GM21360 (cell line): Measurements from ENCODE around the gene IL23R.

Source experiments
- ATAC-seq: cut with Tn5 transposase; IDR thresholded peaks from one replicate; pipeline ENCODE4 v1.9.1; 2021; ENCODE audit warnings: mild to moderate bottlenecking, moderate library complexity; ENCODE audit not compliant: unreplicated experiment

The IL23R gene

DNA sequence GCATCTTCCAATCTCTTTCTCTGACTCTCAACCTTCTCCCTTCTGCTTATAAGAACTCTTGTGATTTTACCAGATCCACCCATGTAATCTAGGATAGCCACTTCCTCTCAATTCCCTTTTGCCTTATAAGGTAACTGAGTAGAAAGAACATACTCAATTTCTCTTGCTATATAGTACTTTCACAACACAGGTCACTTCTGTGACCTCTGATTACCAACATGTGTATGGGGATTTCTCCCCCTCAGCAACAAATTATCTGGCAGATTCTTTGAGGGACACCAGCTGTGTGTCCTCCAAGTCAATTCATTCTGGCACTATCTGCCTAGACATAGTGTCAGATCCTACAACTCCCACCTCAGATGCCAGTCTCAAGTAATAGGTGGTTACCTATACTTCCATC lies 62.5 kb downstream of the IL23R start:
- no peak for ATAC-seq

DNA sequence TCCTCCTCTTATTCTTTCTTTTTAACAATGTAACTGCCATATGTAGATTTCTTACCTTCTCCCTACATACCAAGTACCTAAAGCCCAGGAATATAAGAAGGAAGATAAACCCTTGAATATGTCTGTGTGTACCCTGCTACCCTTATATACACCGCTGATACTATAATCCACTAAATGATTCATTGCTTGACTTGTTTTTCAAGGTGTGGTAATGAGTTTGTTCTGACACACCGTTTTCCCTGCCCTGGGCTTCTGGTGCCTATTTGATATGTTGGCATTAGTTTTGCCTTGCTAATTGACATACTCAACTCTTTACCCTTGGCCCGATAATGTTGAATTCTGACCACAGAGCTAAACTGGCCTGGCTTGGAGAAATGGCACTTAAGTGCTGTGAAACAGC lies 64.3 kb downstream of the IL23R start:
- ATAC-seq: no peak

DNA sequence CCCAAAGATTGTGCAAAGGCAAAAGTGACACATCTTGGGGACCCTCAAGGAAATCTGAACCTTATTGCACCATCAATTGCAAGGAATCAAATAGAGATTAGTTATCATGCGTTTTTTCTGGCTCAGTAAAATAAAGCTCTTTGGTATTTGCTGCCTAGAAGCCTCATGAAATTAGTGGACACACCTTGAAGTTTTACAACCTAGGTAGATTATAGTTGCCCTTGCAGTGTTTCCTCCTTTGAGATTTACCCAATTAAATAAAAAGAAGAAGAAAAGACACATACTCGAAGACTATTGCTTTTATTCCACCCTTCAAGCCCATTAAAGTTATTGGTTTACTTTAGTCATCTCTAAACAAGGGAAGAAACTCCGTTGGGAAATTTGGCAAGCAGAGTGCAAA lies 70.0 kb downstream of the IL23R start:
- ATAC-seq: no peak

DNA sequence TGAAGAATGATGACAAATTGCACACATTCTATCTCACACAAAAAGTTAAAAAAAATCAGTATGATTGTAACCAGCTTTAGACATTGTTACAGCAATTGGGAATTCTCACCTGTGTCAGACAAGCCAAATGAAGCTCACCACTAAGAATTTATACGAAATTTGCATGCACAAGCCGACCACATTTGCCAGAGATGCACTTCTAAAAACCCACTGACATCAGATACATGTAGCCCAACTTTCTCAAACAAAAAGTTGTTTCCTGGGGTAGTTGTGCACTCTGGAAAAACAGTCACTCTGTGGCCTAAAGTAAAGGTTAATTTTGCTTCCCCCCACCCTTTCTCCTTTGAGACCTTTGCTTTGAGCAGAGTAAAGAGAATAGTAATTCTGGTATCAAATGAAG lies 73.5 kb downstream of the IL23R start:
- ATAC-seq: no peak

DNA sequence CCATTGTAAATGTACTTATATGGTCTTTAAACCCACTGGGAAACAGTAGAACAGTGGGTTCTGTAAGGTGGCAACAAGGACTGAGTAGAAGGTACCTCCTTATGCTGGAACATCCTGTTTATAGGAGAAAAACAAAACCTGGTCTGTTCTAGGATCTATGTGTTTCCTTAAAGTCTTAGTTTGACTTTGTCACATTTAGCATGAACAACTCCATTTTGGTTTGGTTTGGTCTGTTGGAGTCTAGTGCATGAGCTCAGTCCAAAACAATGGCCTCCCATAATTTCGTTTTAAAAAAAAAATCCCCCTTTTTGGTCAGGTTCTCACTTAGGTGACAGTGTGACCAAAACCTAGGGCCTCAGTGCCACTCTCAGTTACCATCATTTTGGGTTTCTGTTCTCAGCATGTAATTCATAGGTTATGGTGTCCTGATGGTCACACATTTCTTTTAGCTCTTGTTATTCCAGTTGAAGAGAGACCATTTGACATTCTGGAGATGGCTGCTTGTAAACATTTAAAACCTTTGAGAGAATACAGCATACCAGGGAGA lies 75.0 kb downstream of the IL23R start:
- ATAC-seq: no peak

DNA sequence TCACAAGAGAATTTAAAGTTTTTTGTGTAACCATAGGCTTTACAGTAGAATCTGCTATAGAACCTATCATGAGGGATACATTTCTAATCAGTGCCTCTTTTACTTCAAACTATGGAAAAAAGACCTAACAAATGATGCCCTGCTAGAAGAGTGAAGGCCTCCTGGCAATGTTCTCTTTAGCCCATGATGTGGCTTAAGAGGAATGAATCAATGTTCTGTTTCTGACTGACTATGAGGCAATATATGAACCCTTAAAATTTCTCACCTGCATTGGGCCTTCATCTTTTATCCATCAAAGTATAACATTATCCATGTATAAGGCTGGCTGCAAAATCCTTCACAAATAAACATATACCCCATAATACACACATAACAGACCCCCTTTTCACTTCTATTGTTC lies 75.8 kb downstream of the IL23R start:
- no peak for ATAC-seq

DNA sequence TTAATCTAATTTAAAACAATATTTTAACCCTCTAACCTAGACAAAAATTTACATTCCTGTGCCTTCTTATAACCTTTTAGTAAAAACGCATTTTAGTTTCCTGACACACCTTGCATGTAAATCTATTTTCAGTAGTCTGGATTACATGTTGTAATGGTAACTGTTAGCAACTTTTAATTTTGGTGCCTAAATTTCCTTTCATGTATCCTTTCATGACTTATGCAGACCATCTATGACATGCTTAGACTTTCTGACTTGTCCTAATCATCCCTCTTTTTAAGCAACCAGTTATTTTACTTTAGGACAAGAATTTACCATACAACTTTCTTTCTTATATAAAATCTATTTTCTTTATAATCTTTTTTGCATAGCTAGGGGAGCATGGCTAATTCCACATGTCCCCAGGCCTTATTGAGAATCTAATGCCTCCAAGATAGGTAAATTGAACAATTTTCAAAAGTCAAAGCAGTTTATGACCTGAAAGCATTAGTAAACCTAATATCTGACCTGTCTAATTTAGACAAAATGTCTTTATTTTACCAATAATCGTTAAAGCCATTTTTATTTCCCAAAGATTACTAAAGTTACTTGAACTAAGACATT lies 83.9 kb downstream of the IL23R start:
- ATAC-seq: no peak

DNA sequence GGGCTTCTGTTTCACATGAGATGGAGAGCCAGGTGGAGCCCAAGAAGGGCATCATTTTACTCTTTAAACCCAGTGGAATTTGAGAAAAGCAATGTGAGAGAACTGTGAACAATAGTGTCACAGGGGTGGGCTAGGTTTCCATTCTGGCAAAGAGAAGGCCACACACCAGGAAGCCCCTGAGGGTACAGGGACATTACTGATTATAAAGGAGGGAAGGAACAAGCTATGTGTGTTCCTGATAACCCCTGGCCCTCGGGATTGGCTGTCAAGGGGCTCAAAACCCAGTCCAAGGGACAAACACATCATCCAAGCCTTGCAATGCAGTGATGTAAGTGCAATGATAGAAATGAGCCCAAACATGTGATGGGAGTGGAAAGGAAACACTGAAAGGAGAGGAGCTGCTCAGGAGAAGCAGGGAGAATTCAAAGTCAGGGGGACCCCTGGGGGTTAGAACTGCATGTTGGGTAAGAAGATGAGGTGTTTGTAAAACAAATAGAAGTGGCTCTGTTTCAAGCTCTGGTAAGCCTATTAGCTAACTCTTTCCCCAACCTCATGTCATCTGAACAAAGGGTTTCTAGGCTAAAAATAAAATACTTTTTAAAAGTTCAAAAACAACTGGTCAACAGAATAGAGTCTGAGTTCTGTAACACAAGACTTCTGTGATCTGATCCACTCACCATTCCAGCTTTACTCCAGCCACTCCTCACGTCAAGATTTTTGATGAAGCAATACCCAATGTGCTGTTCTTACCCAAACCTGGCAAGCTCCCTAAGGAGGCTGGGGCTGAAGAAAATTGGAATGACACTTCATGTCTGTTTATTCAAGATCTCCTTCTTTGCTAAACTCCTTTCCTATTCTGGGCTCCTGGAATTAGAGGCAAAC lies 90.3 kb downstream of the IL23R start:
- no peak for ATAC-seq

DNA sequence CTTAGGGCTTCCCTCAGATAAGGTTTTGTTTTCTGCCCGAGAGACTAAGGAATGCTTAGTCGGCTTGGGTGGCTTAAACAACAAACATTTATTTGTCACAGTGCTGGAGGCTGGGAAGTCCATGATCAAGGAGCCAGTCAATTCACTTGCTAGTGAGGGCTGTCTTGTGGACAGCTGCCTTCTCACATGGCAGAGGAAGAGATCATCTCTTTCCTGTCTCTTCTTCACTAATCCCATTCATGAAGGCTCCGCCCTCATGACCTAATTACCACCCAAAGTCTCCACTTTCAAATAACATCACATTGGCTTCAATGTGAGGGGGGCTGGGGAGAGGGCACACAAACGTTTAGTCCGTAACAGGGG lies 90.9 kb downstream of the IL23R start:
- no peak for ATAC-seq

DNA sequence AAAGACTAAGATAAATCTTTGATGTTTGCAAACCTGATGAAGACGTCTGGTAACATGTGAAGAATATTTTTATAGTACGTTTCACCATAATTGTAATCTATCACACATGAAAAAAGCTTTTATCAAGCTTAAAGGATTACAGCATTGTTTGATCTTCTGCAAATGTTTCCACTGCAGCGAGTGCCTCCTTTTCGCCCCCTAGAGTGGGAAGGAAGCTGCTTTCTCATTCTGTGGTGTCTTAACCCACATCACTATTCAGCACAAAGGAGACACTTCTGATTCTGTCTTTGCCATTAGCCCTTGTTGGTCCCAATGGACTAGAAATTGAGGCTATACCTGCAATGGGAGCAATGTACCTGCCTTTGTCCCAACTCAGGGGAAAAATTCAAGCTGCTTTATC lies 95.4 kb downstream of the IL23R start:
- no peak for ATAC-seq

DNA sequence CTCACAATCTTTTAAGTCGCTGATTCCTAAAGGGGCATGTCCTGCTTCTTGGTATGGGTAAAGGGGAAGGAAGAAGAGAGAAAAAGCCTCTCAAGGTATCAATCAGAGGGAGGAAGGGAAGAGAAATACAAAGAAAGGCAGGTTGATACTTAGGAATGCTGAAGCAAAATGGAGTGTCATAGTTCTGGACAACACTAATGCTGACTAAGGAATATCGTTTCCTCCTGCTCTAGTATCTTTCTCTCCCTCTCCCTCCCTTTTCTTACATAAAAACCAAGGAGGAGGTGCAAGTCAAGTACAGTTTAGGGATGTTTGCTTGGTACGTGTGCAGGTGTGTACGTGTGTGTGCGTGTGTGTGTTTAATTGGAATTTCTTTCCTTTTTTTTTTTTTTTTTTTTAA lies 96.5 kb downstream of the IL23R start:
- ATAC-seq: no peak

DNA sequence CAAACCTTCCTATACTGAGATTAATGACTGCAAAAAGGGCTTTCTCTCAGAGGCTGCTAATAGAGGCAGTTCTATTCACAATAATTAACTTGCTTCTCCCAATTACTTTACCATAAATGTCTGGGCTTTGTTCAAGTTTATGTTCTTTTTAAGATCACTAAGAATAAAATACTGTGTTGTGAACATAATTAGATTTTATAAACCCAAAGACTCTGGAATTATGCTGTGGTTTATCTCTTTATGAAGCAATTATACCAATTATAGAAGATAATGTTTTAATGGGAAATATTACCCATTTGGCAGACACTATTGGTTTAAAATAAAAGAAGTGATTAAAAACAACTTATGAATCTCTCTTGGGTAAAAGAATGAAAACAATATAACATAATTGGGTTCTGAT lies 97.9 kb downstream of the IL23R start:
- no peak for ATAC-seq

DNA sequence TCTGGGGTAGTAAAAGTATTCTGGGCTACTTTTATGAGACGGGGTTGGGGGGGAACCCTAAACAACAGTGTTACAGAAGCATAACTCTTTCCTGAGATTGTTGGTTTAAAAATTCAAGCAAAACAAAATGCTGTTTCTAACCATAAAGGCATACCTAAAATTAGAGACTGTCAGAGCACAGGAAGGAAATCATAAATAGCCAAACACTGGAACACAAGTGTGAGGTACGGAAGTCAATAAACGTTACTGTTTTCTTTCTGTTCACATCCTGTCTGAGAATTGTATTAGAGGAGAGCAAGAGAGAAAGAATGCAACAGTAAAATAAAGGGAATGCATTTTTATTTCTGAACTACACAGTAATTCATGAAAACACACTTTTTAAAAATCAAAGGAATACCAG lies 98.6 kb downstream of the IL23R start:
- ATAC-seq: no peak

DNA sequence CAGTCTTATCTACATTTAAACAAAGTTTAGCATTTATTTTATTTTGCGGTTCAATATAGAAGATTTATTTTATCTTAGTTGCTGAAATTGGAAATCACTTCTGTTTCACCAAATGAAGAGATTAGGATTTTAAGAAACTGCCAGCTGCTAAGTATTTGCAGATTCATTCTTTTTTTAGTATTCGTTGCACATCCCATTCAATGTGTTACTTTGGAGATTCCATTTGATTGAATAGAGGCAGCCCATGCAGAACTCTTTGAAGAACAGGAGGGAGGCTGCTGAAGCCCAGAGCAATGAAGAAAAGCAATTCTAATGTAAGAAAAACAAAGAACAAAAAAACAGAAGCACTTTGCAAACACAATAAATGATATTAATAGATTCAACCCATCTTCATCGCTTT lies 102.8 kb downstream of the IL23R start:
- ATAC-seq: no peak

DNA sequence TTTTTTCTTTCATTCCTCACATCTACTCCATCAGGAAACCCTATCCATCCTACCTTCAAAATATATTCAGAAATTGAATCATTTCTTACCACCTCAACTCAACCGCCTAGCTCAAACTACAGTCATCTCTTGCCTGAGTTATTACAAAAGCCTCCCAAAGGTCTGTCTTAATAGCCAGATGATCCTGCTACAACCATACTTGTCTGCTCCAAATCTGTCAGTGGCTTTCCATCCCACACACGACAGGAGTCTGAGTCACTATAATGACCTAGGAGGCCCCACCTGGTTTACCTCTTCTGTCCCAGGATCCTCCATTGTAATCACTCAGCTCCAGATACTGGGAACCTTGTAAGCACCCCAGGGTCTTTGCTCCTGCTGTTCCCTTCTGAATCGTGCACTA lies 104.3 kb downstream of the IL23R start:
- ATAC-seq: no peak

DNA sequence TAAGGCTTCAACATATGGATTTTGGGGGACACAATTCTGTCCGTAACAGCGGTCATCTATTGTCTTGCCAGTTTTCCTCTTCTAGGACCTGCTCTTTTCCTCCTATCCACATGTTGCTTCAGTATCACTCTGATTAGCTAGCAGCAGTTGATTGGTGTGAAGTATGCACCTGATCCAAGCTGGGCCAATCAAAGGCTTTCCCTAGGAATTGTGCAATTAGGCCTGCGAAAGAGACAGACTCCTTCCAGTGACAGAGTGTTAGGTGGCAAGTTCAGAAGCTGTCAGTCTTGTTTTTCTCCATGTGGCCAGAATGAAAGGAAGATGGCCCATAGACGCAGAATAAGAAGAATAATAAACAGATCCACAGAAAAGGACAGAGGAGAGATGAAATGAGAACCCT lies 107.3 kb downstream of the IL23R start:
- ATAC-seq: no peak

DNA sequence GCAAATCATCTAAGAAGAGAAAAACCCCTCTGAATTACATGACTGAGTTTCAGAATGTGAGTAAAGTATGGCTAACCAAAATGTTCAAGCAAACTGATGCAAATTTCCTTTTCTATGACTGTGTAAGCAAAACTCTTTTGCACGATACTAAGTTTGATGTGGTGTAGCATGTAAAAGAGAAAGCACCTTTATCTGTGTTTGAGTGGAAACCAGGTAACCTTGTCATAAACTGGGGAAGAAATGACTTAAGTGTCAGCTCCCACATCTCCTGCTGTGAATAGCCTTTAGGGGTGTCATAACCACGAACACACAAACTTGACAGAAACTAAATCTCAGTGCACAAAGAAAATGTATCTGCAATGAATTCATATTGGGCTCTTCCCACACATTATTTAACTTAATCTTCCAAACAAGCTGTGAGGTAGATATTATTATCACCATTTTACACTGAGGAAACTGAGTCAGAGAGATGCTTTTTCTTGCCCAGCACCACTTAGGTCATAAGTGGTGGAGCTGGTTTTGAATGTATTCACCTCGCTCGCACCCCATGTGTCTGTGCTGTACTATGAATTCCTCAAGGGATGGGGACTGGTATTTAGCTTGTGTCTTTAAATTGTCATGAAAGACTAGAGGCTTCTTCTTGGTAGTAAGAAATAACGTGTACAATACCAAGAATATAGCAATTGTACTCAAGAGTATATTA lies 108.5 kb downstream of the IL23R start:
- no peak for ATAC-seq

DNA sequence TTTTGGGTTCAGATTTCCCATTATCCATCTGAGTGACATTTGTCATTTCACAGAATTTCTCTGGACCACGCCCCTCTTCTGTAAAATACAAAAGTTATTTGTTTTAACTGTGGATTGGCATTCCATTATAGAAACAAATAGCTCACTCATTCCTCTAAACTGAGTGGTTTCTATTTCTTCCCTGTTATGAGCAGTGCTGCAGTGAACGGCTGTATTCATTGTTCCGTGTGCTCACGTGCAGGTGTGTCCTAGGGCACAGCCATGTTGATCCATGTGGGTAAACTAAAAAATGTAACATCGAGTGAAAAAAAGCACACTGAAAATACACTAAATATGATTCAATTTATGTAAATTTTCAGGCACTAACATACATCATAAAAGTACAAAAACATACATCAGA lies 114.4 kb downstream of the IL23R start:
- ATAC-seq: no peak

DNA sequence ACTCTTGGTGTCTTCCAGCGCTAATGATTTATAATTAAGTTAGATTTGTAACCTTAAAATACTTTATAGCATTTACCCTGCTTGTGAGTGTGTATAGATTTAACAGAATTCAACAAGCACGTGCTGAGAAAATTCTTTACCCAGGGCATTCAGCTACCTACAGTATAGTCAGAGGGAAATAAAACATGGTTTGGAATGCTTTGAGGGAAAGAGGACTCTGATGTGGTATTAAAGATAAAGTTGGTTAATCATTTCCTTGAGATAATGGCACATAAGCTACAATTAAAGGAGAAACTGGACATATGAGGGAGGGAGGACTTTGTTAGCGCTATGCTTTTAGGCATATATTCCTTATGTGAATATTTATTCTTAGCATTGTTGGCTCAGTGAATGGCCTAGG lies 115.0 kb downstream of the IL23R start:
- no peak for ATAC-seq

DNA sequence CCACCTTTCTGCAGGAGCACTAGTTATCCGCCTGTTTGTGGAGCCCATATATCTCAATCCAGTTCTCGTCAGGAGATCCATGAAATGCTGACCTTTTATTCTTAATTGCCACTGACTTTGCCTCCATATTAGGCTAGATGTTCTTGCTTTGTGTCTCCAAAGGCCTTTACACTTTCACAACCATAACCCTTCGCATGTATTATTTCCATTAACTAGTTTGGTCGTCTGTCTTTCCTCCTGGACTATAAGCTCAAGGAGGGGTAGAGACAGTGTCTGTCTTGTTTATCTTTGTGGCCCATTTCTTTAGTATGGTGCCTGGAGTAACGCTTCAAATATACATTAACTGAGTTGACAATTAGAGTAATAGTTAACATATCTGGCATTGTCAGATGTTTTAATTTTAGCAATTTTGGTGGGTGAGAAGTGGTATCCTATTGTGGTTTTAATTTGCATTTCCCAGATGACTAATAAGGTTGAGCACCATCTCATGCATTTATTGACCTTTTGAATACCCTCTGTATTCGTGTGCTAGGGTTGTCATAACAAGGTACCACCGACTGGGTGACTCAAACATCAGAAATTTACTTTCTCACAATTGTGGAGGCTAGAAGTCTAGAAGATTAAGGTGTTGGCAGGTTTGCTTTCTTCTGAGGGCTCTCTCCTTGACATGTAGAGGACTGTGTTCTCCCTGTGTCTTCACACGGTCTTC lies 119.7 kb downstream of the IL23R start:
- ATAC-seq: peak; percentile 87

DNA sequence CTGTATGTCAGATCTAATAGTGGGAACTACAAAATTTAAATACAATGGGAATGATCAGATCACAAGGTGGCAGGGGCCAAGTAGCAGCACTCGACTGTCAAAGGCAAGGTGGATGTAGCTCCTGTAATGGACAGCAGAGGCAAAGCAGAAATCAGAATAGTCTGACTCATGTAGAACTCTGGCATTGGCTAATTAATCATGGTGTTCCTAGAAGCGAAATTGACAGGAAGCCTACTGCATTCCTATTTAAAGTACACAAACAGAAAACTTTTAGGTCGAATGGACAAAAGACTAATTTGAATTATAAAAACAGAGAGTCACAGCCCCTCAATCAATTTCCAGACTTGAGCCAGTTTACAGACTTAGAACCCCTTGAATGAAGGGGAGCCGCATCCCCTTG lies 124.0 kb downstream of the IL23R start:
- no peak for ATAC-seq
